ENCODE measurements around the gene EFNA1.
A peak's percentile ranks its signal among the peaks of the same experiment; 100 is the strongest.

The EFNA1 gene

GRCh38 chr1:155122308-155122707 lies 5.4 kb upstream of the EFNA1 start:
- TF ChIP-seq ZFX (IDR thresholded peaks at IDR 0.05; ENCODE audit: borderline replicate concordance) (no peak), CTCF (IDR thresholded peaks at IDR 0.05) (no peak)
- H3K27ac ChIP-seq: no peak overlapping the region

GRCh38 chr1:155123801-155124200 lies 3.9 kb upstream of the EFNA1 start:
- TF ChIP-seq ZFX (IDR thresholded peaks at IDR 0.05; ENCODE audit: borderline replicate concordance) (no peak), CTCF (IDR thresholded peaks at IDR 0.05) (no peak)
- no peak overlapping the region for H3K27ac ChIP-seq

- H3K27ac ChIP-seq: peak overlapping the region; percentile 99; the same call in 1 of the 2 replicates
- no peak for TF ChIP-seq CTCF (IDR thresholded peaks at IDR 0.05)
- TF ChIP-seq ZFX (IDR thresholded peaks at IDR 0.05; ENCODE audit: borderline replicate concordance): no peak
Observed at GRCh38 chr1:155124503-155125463, 2.9 kb upstream of the EFNA1 start.

GRCh38 chr1:155125511-155125945 lies 2.1 kb upstream of the EFNA1 start:
- no peak for TF ChIP-seq ZFX (IDR thresholded peaks at IDR 0.05; ENCODE audit: borderline replicate concordance)
- no peak for TF ChIP-seq CTCF (IDR thresholded peaks at IDR 0.05)
- H3K27ac ChIP-seq: peak overlapping the region; percentile 99

- TF ChIP-seq CTCF (IDR thresholded peaks at IDR 0.05) (no peak), ZFX (IDR thresholded peaks at IDR 0.05; ENCODE audit: borderline replicate concordance) (no peak)
- H3K27ac ChIP-seq: peak overlapping the region; percentile 99
Observed at GRCh38 chr1:155125946-155126555, 1.6 kb upstream of the EFNA1 start.

- TF ChIP-seq CTCF (IDR thresholded peaks at IDR 0.05): peak; percentile 25
- no peak for TF ChIP-seq ZFX (IDR thresholded peaks at IDR 0.05; ENCODE audit: borderline replicate concordance)
- peak overlapping the region; percentile 99 for H3K27ac ChIP-seq
Observed at GRCh38 chr1:155126556-155127104, 1.0 kb upstream of the EFNA1 start.
